GM21576 (cell line): ENCODE data around the gene MVK.

Experiments used
- ATAC-seq: cut with Tn5 transposase; IDR thresholded peaks from one replicate; pipeline ENCODE4 v1.9.1; 2021; ENCODE audit warnings: mild to moderate bottlenecking, moderate library complexity; ENCODE audit not compliant: unreplicated experiment

MVK gene

DNA sequence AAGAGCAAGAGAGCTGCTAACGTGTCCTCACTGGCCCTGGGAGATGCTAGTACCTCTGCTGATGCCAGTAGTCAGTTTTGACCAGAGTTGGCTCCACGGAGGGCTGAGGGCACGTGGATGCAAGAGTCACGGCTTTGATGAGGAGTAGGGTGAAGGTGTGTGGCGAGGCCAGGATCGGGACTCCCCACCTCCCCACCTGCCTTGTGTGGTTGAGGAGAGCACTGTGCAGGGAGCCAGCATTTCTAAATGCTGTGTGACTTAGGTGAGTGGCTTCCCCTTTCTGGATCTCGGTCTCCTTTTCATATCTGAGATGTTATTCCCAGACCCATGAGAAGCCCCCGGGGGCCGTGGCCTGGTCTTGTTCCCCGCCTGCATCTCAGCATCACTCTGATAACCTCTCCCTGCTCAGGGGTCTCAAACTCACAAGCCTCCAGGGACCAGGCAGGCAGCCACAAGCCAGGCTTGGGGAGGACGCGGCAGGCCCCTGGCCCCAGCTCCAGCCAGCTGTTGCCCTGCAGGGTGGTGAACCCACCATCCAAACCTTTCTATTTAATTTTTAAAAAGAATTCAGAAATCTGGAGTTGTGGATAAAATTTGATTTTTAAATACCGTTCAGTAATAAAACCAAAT lies 32.1 kb downstream of the MVK start:
- ATAC-seq = no peak

DNA sequence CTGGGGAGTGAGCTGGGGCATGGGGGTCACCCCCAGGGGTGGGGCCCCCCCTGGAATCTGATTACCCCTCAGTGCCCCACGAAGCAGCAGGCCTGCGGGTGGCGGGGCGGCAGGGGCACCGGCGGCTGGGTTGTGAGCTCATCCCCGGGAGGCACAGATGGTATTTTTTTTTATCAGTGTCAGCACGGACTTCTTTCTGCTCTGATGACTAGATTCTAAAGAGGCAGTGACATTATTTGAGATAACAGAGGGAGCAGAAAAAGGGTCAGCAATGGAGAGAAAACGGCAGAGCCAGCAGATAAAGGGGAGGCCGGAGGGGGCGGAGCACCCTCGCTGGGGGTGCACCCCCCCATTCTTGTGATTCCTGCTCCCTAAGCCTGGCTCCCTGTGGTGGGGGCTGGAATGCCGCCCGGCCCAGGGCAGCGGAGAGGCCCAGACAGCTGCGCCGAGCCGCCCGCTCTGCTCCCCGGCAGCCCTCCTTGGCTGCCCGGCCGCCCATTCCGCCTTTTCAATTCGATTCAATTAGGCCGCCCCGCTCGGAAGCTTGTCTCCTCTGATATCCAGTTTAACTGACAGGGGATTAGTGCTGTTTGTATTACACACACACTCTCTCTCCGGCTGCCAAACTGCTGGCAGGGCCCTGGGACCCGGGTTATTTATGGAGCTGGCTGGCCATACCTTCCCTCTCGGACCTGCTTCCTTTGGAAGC lies 32.9 kb downstream of the MVK start:
- ATAC-seq = no peak

DNA sequence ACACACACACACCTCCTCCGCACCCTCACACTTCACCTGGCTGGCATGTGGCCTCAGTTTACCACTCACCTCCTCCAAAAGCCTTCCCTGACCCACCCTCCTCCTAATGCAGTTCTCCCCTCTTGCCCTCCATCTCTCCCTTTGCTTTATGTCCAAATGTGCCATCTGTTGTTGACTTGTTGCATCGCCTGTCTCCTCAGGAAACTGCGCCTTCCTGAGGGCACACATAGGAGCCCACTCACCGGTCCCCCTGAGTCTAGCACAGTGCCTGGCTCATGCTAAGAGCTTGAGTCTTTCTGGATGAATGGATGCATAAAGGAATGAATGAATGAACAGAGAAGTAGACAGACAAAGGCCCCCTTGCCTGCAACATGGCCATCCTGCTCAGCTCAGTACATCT lies 34.0 kb downstream of the MVK start:
- ATAC-seq = no peak

- ATAC-seq = no peak
Observed at GRCh38 chr12:109608270-109608669, 34.7 kb downstream of the MVK start.

DNA sequence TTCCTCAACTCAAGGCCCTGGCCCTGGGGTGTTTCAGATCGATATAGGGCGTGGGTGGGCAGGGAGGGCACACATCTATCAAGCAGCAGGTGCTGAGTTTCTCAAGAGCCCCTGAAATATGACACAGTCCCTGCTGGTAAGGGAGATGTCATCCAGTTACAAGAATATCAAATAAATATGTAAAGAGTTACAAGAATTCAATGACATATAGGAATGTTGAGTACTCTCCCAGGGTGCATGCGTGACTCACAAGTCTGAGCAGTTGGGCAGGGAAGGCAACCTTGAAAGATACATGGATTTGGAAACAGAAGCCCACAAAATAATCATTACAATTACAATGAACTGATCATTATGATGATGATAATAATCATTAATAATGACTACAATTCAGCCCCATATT lies 35.2 kb downstream of the MVK start:
- no peak for ATAC-seq

DNA sequence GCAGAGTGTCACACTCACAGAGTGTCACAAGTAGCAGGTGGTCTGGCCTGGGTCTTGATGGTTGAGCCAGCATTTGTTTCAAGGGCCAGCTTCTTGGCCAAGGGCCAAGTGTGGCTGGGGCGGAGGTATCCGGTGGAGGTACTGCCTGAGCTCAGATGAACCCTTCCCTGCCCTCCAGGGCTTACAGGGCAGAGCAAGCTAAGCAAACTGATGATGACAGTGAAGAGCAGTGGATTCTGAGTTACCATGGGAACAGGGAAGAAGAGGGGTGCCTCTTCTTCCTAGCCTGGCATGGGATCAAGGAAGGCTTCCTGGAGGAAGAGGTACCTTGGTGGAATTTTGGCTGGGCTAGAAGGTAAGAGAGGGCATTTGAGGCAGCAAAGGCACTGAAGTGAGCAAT lies 35.7 kb downstream of the MVK start:
- ATAC-seq = no peak

- ATAC-seq = no peak
Observed at GRCh38 chr12:109610523-109610922, 36.9 kb downstream of the MVK start.

- no peak for ATAC-seq
Observed at GRCh38 chr12:109611223-109611622, 37.6 kb downstream of the MVK start.

GRCh38 chr12:109612003-109612402 lies 38.4 kb downstream of the MVK start:
- ATAC-seq = no peak

DNA sequence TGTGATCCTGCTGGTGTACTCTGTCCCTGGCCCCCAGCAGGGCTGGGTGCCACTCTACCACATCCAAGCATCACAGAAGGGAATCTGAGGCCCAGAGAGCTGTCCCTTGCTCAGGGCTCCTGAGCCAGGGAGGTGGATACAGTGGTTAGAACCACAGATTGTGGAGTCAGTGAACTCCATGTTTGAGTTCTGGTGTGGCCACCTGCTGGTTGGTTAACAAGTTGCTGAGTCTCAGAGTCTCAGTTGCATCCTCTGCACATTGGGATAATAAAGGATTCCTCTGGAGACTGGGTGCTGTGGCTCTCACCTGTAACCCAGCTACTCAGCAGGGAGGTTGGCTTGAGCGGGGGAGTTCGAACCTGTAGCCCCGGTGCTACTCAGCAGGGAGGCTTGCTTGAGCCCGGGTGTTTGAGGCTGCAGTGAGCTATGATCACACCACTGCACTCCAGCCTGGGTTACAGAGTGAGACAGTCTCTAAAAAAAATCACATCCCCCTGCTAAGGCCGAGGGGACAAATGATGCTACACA lies 39.4 kb downstream of the MVK start:
- no peak for ATAC-seq

DNA sequence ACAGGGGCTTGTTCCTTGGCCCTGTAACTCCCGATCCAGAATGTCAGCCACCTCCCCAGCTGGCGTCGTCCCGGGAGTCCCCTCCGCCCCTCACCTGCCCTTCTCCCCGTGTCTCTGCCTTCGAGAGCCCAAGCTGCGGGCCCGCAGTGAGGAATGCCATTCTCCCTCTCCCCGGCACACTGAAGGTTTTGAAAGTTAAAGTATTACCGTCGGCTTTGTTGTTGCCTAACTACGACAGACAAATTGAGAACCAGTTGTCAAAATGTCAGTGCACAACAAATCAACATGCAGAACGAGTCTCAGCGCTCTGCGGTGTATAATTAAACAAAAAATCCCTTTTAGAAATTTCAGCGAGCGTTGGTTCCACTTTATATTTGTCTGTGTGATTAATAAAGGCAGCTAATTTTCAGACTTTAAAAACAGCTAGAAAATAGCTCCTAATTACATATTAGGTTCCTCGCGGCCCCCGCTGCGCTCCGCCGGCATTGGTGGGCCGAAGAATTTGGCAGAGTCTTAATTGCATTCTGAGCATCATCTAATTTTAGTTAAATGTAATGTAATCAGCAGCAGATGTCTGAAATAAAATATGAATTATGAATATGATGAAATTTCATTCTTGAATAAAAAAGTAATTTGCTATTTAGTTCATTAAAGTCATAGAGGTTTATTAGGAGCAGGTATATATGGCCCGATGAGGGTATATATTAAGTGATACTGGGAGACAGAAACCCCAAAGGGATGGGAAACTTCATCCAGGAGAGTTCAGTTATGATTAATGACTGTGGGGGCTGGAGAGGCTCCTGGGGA lies 40.3 kb downstream of the MVK start:
- ATAC-seq = no peak

GRCh38 chr12:109615556-109616229 lies 42.1 kb downstream of the MVK start:
- ATAC-seq = no peak

DNA sequence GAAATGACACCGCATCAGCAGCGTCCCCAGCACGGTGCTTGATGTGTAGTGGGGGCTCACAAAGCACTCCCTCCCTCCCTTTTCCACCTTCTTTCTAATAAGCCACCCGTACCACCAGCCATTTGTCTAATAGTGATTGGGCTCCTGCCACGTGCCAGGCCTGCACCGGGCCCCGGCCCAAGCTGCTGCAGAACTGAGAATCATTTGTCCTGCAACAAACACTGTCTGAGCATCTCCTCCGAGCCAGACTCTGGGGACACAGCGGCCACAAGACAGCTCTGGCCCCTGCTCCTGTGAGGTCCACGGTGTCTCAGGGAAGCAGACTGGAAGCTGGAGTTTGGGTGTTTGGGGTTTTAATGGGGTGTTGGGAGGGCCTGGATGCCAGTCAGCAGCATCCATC lies 43.9 kb downstream of the MVK start:
- ATAC-seq = no peak

- ATAC-seq = no peak
Observed at GRCh38 chr12:109618082-109618481, 44.5 kb downstream of the MVK start.

- ATAC-seq = no peak
Observed at GRCh38 chr12:109619002-109619604, 45.5 kb downstream of the MVK start.

DNA sequence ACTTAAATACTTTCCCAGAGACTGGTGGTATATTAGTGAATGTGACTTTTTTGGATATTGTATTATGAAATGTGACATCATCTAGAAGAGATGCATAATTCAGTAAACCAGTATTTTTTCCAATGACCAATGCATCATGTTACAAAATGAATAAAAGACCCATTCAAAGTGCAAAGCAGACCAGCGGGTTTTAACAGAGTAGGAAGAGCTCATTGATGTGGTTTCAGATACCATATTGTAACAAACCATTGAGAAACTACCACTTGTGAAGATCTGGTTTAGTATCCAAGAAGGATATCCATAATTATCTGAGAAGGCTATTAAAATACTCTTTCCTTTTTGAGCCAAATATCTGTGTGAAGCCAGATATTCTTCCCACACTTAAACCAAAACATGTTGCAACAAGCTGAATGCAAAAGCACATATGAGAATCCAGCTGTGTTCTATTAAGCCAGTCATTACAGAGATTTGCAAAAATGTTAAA lies 47.7 kb downstream of the MVK start:
- no peak for ATAC-seq

DNA sequence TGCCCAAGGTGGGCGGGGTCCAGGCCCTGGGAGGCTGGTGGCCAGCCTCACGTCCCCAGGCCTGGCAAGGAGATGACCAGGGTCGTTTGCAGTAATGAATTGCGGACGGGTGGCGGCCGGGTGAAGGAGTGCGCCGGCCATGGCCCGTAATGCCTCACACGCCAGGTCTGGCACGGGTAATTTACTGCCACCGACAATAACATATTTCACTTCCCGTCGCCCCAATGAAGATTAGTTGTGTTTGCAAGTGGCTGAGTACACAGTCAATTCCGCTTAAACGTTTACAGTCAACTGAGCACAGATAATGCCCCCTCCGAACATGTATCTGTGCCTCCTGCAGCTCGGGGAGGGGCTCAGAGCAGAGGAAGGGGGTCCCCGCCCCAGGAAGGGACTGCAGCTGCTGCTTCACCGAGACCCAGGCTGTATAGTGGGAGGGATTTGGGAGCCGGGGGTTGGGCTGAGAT lies 48.3 kb downstream of the MVK start:
- no peak for ATAC-seq

- ATAC-seq = no peak
Observed at GRCh38 chr12:109624467-109624866, 50.9 kb downstream of the MVK start.

GRCh38 chr12:109625131-109625559 lies 51.6 kb downstream of the MVK start:
- no peak for ATAC-seq

- ATAC-seq = no peak
Observed at GRCh38 chr12:109625749-109626377, 52.3 kb downstream of the MVK start.
